HEK293 (cell line): ENCODE data around the gene TPMT.

Source experiments
- FEZF1 ChIP-seq: fragments of 450-650 bp; formaldehyde crosslinking; IDR thresholded peaks from 2 replicates; pipeline ENCODE4 v1.5.1; 2016; ENCODE audit warnings: missing biosample characterization, missing genetic modification characterization
- KLF8 ChIP-seq: fragments of 450-650 bp; formaldehyde crosslinking; IDR thresholded peaks from 2 replicates; pipeline ENCODE4 v1.5.1; 2016; ENCODE audit warnings: missing biosample characterization, missing genetic modification characterization
- MZF1 ChIP-seq: fragments of 450-650 bp; formaldehyde crosslinking; IDR thresholded peaks from 2 replicates; pipeline ENCODE4 v1.5.1; 2017; ENCODE audit warnings: missing biosample characterization, missing genetic modification characterization, borderline replicate concordance
- PRDM1 ChIP-seq: fragments of 450-650 bp; formaldehyde crosslinking; IDR thresholded peaks from 2 replicates; pipeline ENCODE4; 2016; ENCODE audit warnings: missing biosample characterization, missing genetic modification characterization
- PRDM4 ChIP-seq: fragments of 450-650 bp; formaldehyde crosslinking; IDR thresholded peaks from 2 replicates; pipeline ENCODE4 v1.5.1; 2017; ENCODE audit warnings: missing biosample characterization, missing genetic modification characterization
- ZBTB17 ChIP-seq: fragments of 450-650 bp; formaldehyde crosslinking; IDR thresholded peaks from 2 replicates; pipeline ENCODE4 v1.5.1; 2016; ENCODE audit warnings: missing biosample characterization, missing genetic modification characterization
- ZFP3 ChIP-seq: fragments of 450-650 bp; formaldehyde crosslinking; IDR thresholded peaks from 2 replicates; pipeline ENCODE4 v1.5.1; 2016; ENCODE audit warnings: low read depth, missing biosample characterization, missing genetic modification characterization
- ZFP37 ChIP-seq: fragments of 450-650 bp; formaldehyde crosslinking; IDR thresholded peaks from 2 replicates; pipeline ENCODE4 v1.5.1; 2016; ENCODE audit warnings: missing biosample characterization, missing genetic modification characterization
- ZNF114 ChIP-seq: fragments of 450-650 bp; formaldehyde crosslinking; IDR thresholded peaks from 2 replicates; pipeline ENCODE4 v1.5.0; 2017; ENCODE audit warnings: missing biosample characterization, missing genetic modification characterization
- ZNF146 ChIP-seq: fragments of 450-650 bp; formaldehyde crosslinking; IDR thresholded peaks from 2 replicates; pipeline ENCODE4 v1.5.1; 2016; ENCODE audit warnings: missing biosample characterization, missing genetic modification characterization
- ZNF157 ChIP-seq: fragments of 450-650 bp; formaldehyde crosslinking; IDR thresholded peaks from 2 replicates; pipeline ENCODE4 v1.5.1; 2016; ENCODE audit warnings: missing biosample characterization, missing genetic modification characterization
- ZNF175 ChIP-seq: fragments of 450-650 bp; formaldehyde crosslinking; IDR thresholded peaks from 2 replicates; pipeline ENCODE4 v1.5.1; 2016; ENCODE audit warnings: missing biosample characterization, missing genetic modification characterization
- ZNF184 ChIP-seq: fragments of 450-650 bp; IDR thresholded peaks from 2 replicates; pipeline ENCODE4 v1.5.1; 2018; ENCODE audit warnings: missing biosample characterization, mild to moderate bottlenecking, missing genetic modification characterization
- ZNF23 ChIP-seq: fragments of 450-650 bp; formaldehyde crosslinking; IDR thresholded peaks from 2 replicates; pipeline ENCODE4 v1.5.1; 2016; ENCODE audit warnings: missing biosample characterization, missing genetic modification characterization, borderline replicate concordance
- ZNF266 ChIP-seq: fragments of 450-650 bp; formaldehyde crosslinking; IDR thresholded peaks from 2 replicates; pipeline ENCODE4 v1.5.1; 2016; ENCODE audit warnings: missing biosample characterization, missing genetic modification characterization, low read depth
- ZNF311 ChIP-seq: fragments of 450-650 bp; formaldehyde crosslinking; IDR thresholded peaks from 2 replicates; pipeline ENCODE4 v1.5.1; 2017; ENCODE audit warnings: missing biosample characterization, missing genetic modification characterization, borderline replicate concordance
- ZNF350 ChIP-seq: fragments of 450-650 bp; formaldehyde crosslinking; IDR thresholded peaks from 2 replicates; pipeline ENCODE4 v1.5.0; 2017; ENCODE audit warnings: missing biosample characterization, mild to moderate bottlenecking, missing genetic modification characterization
- ZNF488 ChIP-seq: fragments of 450-650 bp; formaldehyde crosslinking; IDR thresholded peaks from 2 replicates; pipeline ENCODE4 v1.5.1; 2016; ENCODE audit warnings: missing biosample characterization, missing genetic modification characterization
- ZNF518A ChIP-seq: fragments of 450-650 bp; formaldehyde crosslinking; conservative IDR thresholded peaks from 2 replicates; pipeline ENCODE4 v1.5.1; 2016; ENCODE audit warnings: low read depth, missing biosample characterization, missing genetic modification characterization
- ZNF521 ChIP-seq: fragments of 450-650 bp; formaldehyde crosslinking; IDR thresholded peaks from 2 replicates; pipeline ENCODE4 v1.5.1; 2017; ENCODE audit warnings: missing biosample characterization, mild to moderate bottlenecking, missing genetic modification characterization
- ZNF529 ChIP-seq: fragments of 450-650 bp; formaldehyde crosslinking; IDR thresholded peaks from 2 replicates; pipeline ENCODE4 v1.5.1; 2017; ENCODE audit warnings: missing genetic modification characterization, missing biosample characterization; ENCODE audit not compliant: insufficient replicate concordance
- ZNF544 ChIP-seq: fragments of 450-650 bp; formaldehyde crosslinking; IDR thresholded peaks from 2 replicates; pipeline ENCODE4 v1.5.0; 2017; ENCODE audit warnings: missing biosample characterization, missing genetic modification characterization
- ZNF548 ChIP-seq: fragments of 450-650 bp; formaldehyde crosslinking; IDR thresholded peaks from 2 replicates; pipeline ENCODE4 v1.5.1; 2016; ENCODE audit warnings: missing biosample characterization, missing genetic modification characterization
- ZNF571 ChIP-seq: fragments of 450-650 bp; formaldehyde crosslinking; IDR thresholded peaks from 2 replicates; pipeline ENCODE4 v1.5.0; 2017; ENCODE audit warnings: missing biosample characterization, missing genetic modification characterization
- ZNF645 ChIP-seq: fragments of 450-650 bp; formaldehyde crosslinking; IDR thresholded peaks from 2 replicates; pipeline ENCODE4; 2016; ENCODE audit warnings: missing biosample characterization, missing genetic modification characterization
- ZNF654 ChIP-seq: fragments of 450-650 bp; formaldehyde crosslinking; IDR thresholded peaks from 2 replicates; pipeline ENCODE4 v1.5.1; 2016; ENCODE audit warnings: low read depth, missing biosample characterization, missing genetic modification characterization
- ZNF692 ChIP-seq: fragments of 450-650 bp; formaldehyde crosslinking; IDR thresholded peaks from 2 replicates; pipeline ENCODE4 v1.5.1; 2016; ENCODE audit warnings: missing biosample characterization, missing genetic modification characterization
- ZNF747 ChIP-seq: fragments of 450-650 bp; formaldehyde crosslinking; IDR thresholded peaks from 2 replicates; pipeline ENCODE4 v1.5.1; 2016; ENCODE audit warnings: missing biosample characterization, missing genetic modification characterization
- ZNF777 ChIP-seq: fragments of 450-650 bp; formaldehyde crosslinking; IDR thresholded peaks from 2 replicates; pipeline ENCODE4 v1.5.1; 2017; ENCODE audit warnings: missing biosample characterization, missing genetic modification characterization, borderline replicate concordance
- ZNF792 ChIP-seq: fragments of 450-650 bp; formaldehyde crosslinking; IDR thresholded peaks from 2 replicates; pipeline ENCODE4 v1.5.1; 2016; ENCODE audit warnings: missing biosample characterization, missing genetic modification characterization
- ZNF843 ChIP-seq: fragments of 450-650 bp; formaldehyde crosslinking; IDR thresholded peaks from 2 replicates; pipeline ENCODE4 v1.5.1; 2016; ENCODE audit warnings: missing biosample characterization, missing genetic modification characterization

The TPMT gene

GRCh38 chr6:18155150-18155863 lies 430 bp upstream of the TPMT start, which contains the start of gene KDM1B (continued):
- TF ChIP-seq PRDM4 (tag by site-specific recombination) (0 out of 2 replicates have a peak, but pooled peaks have one; percentile 9), ZNF777 (no peak), ZNF488 (tag by site-specific recombination) (no peak), FEZF1 (tag by site-specific recombination) (no peak), ZNF350 (no peak), ZNF548 (no peak), ZNF544 (tag by site-specific recombination) (no peak), ZNF311 (tag by site-specific recombination) (no peak), KLF8 (tag by site-specific recombination) (peak; percentile 94), MZF1 (no peak), ZNF654 (tag by site-specific recombination) (no peak), ZNF843 (tag by site-specific recombination) (no peak), ZNF146 (tag by site-specific recombination) (no peak), ZNF266 (tag by site-specific recombination) (no peak), ZNF529 (tag by site-specific recombination) (no peak), ZNF645 (tag by site-specific recombination) (no peak), ZNF114 (tag by site-specific recombination) (no peak), ZNF571 (no peak), PRDM1 (tag by site-specific recombination) (no peak), ZFP3 (tag by site-specific recombination) (no peak), ZBTB17 (no peak), ZNF184 (tag by site-specific recombination) (no peak), ZNF157 (no peak), ZNF23 (tag by site-specific recombination) (no peak), ZFP37 (tag by site-specific recombination) (no peak), ZNF175 (tag by site-specific recombination) (no peak), ZNF792 (tag by site-specific recombination) (no peak), ZNF747 (tag by site-specific recombination) (no peak), ZNF521 (tag by site-specific recombination) (no peak), ZNF692 (no peak), ZNF518A (tag by site-specific recombination) (no peak)
